Measurements from ENCODE around the gene CMTM4.

DNA sequence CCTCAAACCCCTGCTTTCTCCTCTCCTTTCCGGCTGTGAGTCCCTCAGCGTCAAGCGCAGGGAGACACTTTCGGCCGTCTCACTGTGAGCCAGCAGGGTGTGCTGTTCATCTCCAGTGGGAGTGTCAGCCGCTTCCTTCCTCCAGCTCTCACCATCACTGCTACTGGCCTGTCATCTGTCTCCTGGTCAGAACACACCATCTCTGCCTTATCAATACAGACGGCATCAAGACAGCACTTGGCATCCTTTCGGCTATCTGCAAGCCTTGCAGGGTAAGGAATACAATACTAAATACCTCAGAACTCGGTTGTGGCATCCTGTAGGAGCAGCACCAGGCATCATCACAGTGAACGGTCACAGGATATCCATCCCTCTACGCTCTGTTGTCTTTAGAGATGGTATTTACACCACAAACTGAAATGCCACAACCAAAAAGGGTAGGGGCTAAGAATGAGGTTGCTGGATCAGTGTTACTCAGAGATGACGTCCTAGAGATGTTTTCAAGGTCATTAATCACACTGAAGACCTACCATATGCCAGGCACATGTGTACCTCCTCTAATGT lies 20.7 kb upstream of the CMTM4 start:
- peak; percentile 82 for TF ChIP-seq CTCF (IDR thresholded peaks at IDR 0.05; ENCODE audit: low read depth, low read length)
- TF ChIP-seq, protein P1, sequence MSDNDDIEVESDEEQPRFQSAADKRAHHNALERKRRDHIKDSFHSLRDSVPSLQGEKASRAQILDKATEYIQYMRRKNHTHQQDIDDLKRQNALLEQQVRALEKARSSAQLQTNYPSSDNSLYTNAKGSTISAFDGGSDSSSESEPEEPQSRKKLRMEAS (IDR thresholded peaks at IDR 0.05; ENCODE audit: low read depth, low read length) = no peak

Measured in NB4 (cell line).